IPS-15b (cell line): ENCODE results near the gene CNTN2.

ENCODE experiments used
- H3K27me3 ChIP-seq: one replicate; pipeline ENCODE4 v1.6.1; 2013; ENCODE audit warnings: low read length; ENCODE audit not compliant: control insufficient read depth, insufficient read depth
- H3K36me3 ChIP-seq: one replicate; pipeline ENCODE4 v1.6.1; 2013; ENCODE audit warnings: low read length; ENCODE audit not compliant: control insufficient read depth, insufficient read depth
- H3K4me1 ChIP-seq: one replicate; pipeline ENCODE4 v1.6.1; 2013; ENCODE audit warnings: mild to moderate bottlenecking, low read length; ENCODE audit not compliant: control insufficient read depth, insufficient read depth
- H3K4me3 ChIP-seq: one replicate; pipeline ENCODE4 v1.5.1; 2013; ENCODE audit warnings: low read depth, low read length
- H3K9ac ChIP-seq: one replicate; pipeline ENCODE4 v1.6.1; 2013; ENCODE audit warnings: low read depth, mild to moderate bottlenecking, low read length
- H3K9me3 ChIP-seq: one replicate; pipeline ENCODE4 v1.6.1; 2013; ENCODE audit warnings: mild to moderate bottlenecking, low read length; ENCODE audit not compliant: control insufficient read depth, insufficient read depth

CNTN2 gene

GRCh38 chr1:205012391-205013140, 30.4 kb upstream of the CNTN2 start:
- H3K4me3 ChIP-seq, result no peak overlapping the region

GRCh38 chr1:205013683-205014367, 29.2 kb upstream of the CNTN2 start:
- H3K27me3 ChIP-seq, result no peaks in the 10 kb centered on the region
- no peak overlapping the region for H3K9ac ChIP-seq
- no peak overlapping the region for H3K4me3 ChIP-seq
- H3K9me3 ChIP-seq, result no peaks in the 10 kb centered on the region
- no peaks in the 10 kb centered on the region for H3K36me3 ChIP-seq
- H3K4me1 ChIP-seq, result peaks cover 11% of the 10 kb centered on the region

More at GRCh38 chr1:205012391-205013140, 30.4 kb upstream of the CNTN2 start:
- Histone ChIP-seq H3K9ac (no peak overlapping the region), H3K27me3 (no peaks in the 10 kb centered on the region), H3K36me3 (no peaks in the 10 kb centered on the region), H3K4me1 (peaks cover 11% of the 10 kb centered on the region), H3K9me3 (no peaks in the 10 kb centered on the region)

GRCh38 chr1:205014783-205015182, 28.2 kb upstream of the CNTN2 start:
- H3K4me3 ChIP-seq, result no peak overlapping the region
- H3K4me1 ChIP-seq, result peaks cover 11% of the 10 kb centered on the region
- no peaks in the 10 kb centered on the region for H3K27me3 ChIP-seq
- no peak overlapping the region for H3K9ac ChIP-seq
- H3K9me3 ChIP-seq, result no peaks in the 10 kb centered on the region
- H3K36me3 ChIP-seq, result no peaks in the 10 kb centered on the region

GRCh38 chr1:205015241-205015640, 27.8 kb upstream of the CNTN2 start:
- Histone ChIP-seq H3K27me3 (no peaks in the 10 kb centered on the region), H3K4me3 (no peak overlapping the region), H3K9me3 (no peaks in the 10 kb centered on the region), H3K9ac (no peak overlapping the region), H3K36me3 (no peaks in the 10 kb centered on the region), H3K4me1 (peaks cover 11% of the 10 kb centered on the region)

GRCh38 chr1:205016075-205016474, 26.9 kb upstream of the CNTN2 start:
- no peaks in the 10 kb centered on the region for H3K9me3 ChIP-seq
- H3K27me3 ChIP-seq, result no peaks in the 10 kb centered on the region
- H3K36me3 ChIP-seq, result no peaks in the 10 kb centered on the region
- peaks cover 11% of the 10 kb centered on the region for H3K4me1 ChIP-seq
- H3K4me3 ChIP-seq, result no peak overlapping the region
- no peak overlapping the region for H3K9ac ChIP-seq

- Histone ChIP-seq H3K9me3 (no peaks in the 10 kb centered on the region), H3K4me3 (no peak overlapping the region), H3K27me3 (no peaks in the 10 kb centered on the region), H3K4me1 (peaks cover 11% of the 10 kb centered on the region), H3K36me3 (no peaks in the 10 kb centered on the region), H3K9ac (no peak overlapping the region)
Measured at GRCh38 chr1:205016584-205016983, 26.4 kb upstream of the CNTN2 start.

- Histone ChIP-seq H3K4me3 (no peak overlapping the region), H3K9ac (no peak overlapping the region), H3K4me1 (peaks cover 11% of the 10 kb centered on the region), H3K27me3 (no peaks in the 10 kb centered on the region), H3K9me3 (no peaks in the 10 kb centered on the region), H3K36me3 (no peaks in the 10 kb centered on the region)
Measured at GRCh38 chr1:205017001-205017400, 26.0 kb upstream of the CNTN2 start.

- no peaks in the 10 kb centered on the region for H3K27me3 ChIP-seq
- peaks cover 4% of the 10 kb centered on the region for H3K4me1 ChIP-seq
- no peaks in the 10 kb centered on the region for H3K9me3 ChIP-seq
- no peak overlapping the region for H3K4me3 ChIP-seq
- no peak overlapping the region for H3K9ac ChIP-seq
- no peaks in the 10 kb centered on the region for H3K36me3 ChIP-seq
Measured at GRCh38 chr1:205017766-205018165, 25.2 kb upstream of the CNTN2 start.

GRCh38 chr1:205018381-205018780, 24.6 kb upstream of the CNTN2 start:
- Histone ChIP-seq H3K9me3 (no peaks in the 10 kb centered on the region), H3K4me1 (no peaks in the 10 kb centered on the region), H3K36me3 (no peaks in the 10 kb centered on the region), H3K4me3 (no peak overlapping the region), H3K9ac (peak overlapping the region; percentile 1), H3K27me3 (no peaks in the 10 kb centered on the region)

- Histone ChIP-seq H3K4me3 (no peak overlapping the region), H3K4me1 (no peaks in the 10 kb centered on the region), H3K27me3 (no peaks in the 10 kb centered on the region), H3K36me3 (no peaks in the 10 kb centered on the region), H3K9me3 (no peaks in the 10 kb centered on the region), H3K9ac (no peak overlapping the region)
Measured at GRCh38 chr1:205020466-205020865, 22.5 kb upstream of the CNTN2 start.

- Histone ChIP-seq H3K36me3 (no peaks in the 10 kb centered on the region), H3K27me3 (no peaks in the 10 kb centered on the region), H3K4me1 (peaks cover 2% of the 10 kb centered on the region), H3K9ac (no peak overlapping the region), H3K9me3 (no peaks in the 10 kb centered on the region), H3K4me3 (no peak overlapping the region)
Measured at GRCh38 chr1:205024679-205025078, 18.3 kb upstream of the CNTN2 start.

GRCh38 chr1:205025239-205025638, 17.8 kb upstream of the CNTN2 start:
- no peak overlapping the region for H3K9ac ChIP-seq
- peaks cover 2% of the 10 kb centered on the region for H3K4me1 ChIP-seq
- no peaks in the 10 kb centered on the region for H3K36me3 ChIP-seq
- no peaks in the 10 kb centered on the region for H3K27me3 ChIP-seq
- H3K9me3 ChIP-seq, result no peaks in the 10 kb centered on the region
- no peak overlapping the region for H3K4me3 ChIP-seq
